Activated T-helper 1 cell treated with Interleukin-2 at 50 U/mL for 16 hours (primary cell): ENCODE measurements around the gene LHFPL3.
"Not testable (repeated sequence)": the region's sequence is repeated elsewhere in the genome, so short reads cannot be mapped to it uniquely, and the experiment has no call there.

ENCODE experiments used
- DNase-seq: peaks from one replicate; pipeline ENCODE4 v3.0.0-alpha.2; 2020; ENCODE audit warnings: low read depth

Gene LHFPL3

DNA sequence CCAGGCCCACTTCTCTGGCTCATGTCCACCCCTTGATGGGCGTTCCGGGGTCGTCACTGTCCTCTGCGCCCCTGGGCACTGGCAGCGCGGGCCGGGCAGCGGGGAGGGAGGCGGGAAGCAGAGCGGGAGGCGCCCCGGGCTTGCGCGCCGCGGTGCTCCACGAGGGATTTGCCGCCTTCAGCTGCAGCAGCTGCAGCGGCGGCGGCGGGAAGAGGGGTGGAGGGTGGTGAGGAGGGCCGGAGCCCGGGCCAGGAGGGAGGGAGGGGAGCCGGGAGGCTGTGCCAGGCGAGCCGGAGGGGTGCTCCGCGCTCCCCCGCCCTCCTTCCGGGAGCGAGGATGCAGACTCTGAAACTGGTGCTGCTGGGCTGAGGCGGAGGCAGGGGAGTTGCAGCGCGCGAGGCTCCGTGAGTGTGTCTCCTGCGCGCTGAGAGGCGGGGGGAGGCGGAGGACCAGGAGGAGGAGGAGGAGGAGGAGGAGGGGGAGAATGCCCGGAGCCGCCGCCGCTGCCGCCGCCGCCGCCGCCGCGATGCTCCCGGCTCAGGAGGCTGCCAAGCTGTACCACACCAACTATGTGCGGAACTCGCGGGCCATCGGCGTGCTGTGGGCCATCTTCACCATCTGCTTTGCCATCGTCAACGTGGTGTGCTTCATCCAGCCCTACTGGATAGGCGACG lies at the start of gene LHFPL3:
Gene LHFPL3, plus strand, starts transcription at position 308 of the 674 bp plus-strand sequence.
- DNase-seq = no peak

DNA sequence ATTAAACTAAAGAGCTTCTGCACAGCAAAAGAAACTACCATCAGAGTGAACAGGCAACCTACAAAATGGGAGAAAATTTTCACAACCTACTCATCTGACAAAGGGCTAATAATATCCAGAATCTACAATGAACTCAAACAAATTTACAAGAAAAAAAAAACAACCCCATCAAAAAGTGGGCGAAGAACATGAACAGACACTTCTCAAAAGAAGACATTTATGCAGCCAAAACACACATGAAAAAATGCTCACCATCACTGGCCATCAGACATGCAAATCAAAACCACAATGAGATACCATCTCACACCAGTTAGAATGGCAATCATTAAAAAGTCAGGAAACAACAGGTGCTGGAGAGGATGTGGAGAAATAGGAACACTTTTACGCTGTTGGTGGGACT lies 46.7 kb upstream of the LHFPL3 start:
- not testable (repeated sequence) for DNase-seq

DNA sequence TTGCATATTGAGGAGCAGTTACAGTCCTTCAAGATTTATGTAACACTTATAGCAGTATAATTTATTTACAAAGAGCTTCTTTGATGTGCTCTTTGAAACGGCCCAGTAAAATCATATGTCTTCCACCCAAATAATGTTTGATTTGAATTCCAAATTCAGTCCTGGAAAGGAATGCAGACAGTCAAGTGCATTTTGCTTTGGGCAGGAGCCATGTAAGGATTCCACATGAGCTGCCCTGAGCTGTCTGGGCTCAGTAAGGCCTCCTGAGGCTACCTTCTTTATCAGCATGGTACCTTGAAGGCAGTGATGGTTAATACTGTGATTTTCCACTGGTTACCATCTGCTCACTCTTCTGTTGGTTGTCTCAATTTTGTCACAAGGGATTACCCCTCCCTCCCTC lies 41.6 kb upstream of the LHFPL3 start:
- no peak for DNase-seq

- DNase-seq = no peak
Measured at GRCh38 chr7:104288137-104288536, 40.3 kb upstream of the LHFPL3 start.

DNA sequence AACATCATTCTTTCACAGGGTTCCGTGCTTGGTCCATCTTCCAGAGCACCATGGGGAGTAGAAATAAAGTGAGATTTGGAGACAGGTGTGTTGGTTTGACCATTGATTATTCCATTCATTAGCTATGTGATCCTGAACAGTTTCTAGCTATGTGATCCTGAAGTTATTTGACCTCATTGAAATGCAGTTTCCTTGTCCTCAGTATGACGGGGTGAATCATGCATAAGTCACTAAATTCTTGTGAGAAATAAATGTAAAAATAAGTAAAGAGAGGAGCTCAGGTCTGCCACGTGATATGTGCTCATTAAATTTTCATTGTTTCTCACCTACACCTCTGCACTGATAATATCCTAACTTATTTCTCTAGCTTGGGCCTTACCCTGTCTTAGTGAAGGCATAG lies 34.1 kb upstream of the LHFPL3 start:
- no peak for DNase-seq

DNA sequence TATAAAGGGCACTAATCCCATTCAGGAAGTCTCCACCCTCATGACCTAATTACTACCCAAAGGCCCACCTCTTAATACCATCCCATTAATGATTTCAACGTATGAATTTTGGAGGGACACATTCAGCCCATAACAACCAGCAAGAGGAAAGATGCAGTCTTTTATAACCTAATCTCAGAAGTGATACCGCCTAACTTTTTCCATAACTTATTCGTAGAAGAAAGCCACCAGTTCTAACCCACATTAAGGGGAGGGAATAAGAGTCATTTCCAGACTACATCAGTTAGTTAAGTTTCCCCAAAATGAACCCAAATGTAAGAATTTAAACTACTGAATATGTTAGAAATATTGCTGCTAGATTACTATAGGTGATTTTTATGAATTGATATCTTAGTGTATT lies 32.1 kb upstream of the LHFPL3 start:
- DNase-seq = no peak

DNA sequence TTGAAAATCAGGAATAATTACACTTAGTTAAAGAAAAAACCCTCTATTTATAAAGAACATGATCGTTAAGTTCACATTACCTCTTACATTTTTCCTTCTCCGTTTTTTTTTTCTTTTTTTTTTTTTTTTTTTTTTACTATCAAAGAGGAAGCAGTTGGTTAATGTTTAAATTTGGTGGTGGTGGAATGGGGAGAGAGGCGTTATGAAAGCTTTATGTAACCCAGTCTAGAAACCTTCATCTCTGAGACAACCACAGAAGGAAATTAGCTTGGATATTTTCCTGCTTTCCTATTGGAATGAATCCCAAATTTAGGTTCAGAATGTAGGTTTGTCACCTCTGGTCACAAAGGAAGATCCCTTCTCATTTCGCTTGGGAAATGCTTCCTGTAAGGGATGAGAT lies 31.5 kb upstream of the LHFPL3 start:
- no peak for DNase-seq

GRCh38 chr7:104299323-104299722 lies 29.1 kb upstream of the LHFPL3 start:
- no peak for DNase-seq

DNA sequence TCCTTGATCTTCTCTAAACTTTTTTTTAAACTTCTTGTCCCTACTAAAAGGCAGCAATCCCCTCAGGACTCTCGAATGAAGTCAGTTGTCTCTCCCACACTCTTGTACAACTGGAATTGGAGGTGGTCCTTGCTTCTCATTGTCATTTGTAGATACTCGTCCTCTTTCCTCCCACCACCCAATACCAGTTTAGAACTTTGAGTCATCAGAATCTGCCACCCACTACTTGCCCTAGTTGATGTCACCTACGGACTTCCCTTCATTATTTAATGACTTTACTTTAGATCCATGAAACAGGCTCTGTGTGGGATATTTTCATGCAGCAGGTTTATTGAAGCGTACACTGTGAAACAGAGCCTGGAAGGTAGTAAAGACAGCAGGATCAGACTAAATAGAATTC lies 28.6 kb upstream of the LHFPL3 start:
- DNase-seq = no peak

DNA sequence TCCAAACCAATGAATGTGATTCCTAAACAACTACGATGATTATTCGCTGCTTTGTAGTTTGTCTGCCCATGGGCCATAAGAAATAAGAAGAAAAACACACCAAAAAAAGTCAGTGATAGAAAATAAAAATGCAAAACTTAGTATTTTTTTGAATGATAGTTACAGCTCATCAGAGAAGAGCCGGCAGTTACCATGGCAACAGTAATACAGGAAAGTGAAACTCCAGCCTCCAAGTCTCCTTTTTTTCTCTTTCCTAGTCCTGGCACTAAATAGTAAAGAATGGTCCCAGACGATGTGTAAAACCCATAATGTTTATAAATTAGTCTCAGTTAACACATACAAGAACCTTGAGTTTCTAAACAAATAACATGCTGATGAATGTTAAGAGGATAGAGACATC lies 21.6 kb upstream of the LHFPL3 start:
- no peak for DNase-seq

GRCh38 chr7:104317948-104318629 lies 10.3 kb upstream of the LHFPL3 start:
- no peak for DNase-seq

DNA sequence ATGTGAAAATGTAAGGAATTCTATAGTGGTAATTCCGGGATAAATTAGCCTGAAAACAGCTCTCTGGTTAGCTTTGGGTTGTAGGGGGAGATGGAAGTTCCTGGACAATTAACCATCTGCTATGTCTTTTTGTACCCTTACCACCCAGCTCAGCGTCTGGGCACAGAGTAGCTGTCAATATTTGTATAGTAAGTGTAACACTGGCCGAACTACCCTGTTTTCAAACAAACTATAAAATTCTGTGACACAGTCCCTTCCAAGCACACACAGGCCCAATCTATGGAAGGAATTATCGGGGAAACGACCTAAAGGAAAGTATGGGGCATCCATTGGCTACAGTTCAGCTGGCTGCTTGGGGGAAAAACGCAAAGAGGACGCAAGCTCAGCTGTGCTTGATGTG lies 869 bp upstream of the LHFPL3 start:
- no peak for DNase-seq

- no peak for DNase-seq
Measured at GRCh38 chr7:104327938-104328295, 486 bp upstream of the LHFPL3 start.

- DNase-seq = no peak
Measured at GRCh38 chr7:104328970-104329825, 795 bp downstream of the LHFPL3 start.

DNA sequence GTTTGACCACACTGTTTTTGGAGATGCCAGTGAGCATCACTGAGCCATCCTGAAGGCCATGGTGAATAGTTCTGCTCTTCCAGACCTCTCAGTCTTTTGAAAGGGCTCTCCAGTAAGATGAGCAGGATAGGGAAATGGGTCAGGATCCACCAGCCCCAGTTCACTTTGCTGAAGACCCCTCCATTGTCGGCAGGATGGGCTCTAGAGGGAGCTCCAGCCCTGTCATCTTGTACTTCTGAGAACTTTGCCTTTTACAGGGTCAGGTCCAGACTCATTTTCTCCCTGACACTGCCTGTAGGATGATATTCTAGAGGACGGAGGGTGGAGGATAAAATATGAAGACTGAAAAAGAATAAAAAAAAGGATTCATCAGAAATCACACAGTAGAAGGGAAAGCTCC lies 13.1 kb downstream of the LHFPL3 start:
- DNase-seq = no peak

DNA sequence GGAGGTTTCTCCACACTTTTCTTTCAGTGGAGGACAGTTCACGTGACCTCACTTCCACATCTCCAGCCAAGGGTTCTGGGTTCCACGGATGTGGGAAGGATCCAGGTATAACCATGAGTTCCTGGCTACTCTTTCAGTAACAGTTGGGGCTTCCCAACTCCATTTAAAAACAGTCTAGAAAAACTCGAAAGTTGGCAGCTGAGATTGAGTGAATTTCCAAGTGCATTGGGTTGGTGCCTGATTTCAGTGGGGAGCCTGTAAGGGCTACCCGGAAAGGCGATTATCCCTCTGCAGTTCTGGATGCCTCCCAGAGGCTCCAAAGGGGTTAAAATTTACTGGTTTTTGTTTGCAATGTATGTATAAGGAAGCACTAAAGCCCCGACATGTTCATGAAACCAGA lies 24.3 kb downstream of the LHFPL3 start:
- DNase-seq = no peak

DNA sequence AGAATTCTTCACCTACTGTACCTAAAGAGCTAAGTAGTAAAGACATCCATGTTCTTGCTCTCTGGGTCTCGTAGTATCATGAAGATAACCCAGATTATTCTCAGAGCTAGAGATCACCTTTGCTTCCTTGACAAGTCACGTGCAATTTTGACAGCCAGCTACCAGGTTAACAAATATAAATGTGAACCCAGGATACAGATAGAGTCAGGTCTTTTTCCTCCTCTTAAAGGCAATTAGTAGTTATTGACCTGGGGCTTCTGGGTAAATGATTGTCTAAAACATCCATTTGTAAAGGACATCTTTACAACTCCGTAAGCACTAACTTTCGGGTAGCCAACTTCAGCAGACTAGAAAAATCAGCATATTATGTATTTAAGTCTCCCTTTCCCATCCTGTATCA lies 28.8 kb downstream of the LHFPL3 start:
- no peak for DNase-seq

DNA sequence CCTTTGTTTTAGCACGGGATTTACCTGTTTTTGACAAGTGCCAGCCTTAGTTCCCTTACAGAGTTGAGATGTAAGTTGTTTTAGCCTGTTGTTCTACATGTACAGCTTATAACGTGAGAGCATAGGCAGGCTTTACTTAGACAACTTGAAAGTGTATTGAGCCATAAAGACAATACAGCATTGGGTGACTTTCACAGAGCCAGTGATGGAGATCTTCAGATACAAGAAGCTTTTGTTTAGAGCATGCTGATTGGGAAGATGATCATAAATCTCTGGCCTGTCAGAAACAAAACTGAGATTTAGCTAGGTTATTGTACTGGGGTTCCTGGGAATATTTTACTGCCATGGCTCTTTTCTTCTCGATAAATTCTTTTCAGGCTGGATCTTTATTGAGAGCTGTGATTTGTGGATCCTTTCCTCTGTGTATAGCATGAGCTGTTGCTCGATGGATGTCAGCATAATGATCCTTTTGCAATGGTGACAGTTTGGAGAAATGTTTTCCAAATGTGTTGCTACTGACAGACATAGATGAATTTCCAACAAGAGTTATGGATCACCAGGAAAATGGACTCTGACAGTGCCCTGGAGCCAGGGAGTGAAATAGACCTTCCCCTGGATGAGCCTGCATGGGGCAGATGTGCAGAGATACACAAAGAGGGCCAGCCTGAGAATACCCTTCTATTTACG lies 30.2 kb downstream of the LHFPL3 start:
- DNase-seq = no peak

GRCh38 chr7:104362756-104363155 lies 34.4 kb downstream of the LHFPL3 start:
- no peak for DNase-seq

GRCh38 chr7:104363355-104363754 lies 35.0 kb downstream of the LHFPL3 start:
- DNase-seq = no peak

- no peak for DNase-seq
Measured at GRCh38 chr7:104366390-104366789, 38.0 kb downstream of the LHFPL3 start.

DNA sequence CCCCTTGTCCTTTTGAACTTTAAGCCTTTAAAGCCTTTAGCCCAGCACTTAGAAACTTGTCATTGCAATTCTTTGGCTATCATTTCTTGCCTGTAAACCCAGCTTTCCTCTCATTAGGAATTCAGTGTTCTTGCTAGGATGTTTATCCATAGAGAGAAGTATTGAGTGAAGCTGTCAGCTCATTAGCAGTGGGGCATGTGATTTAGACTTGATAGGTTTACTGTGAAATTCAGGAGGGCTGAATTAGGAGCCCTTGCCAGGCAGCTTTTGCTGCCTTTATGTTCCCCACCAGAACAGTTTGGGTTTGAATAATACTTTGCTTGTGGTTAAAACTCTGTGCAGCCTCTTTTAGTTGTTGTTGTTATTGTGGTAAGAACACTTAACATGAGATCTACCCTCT lies 39.5 kb downstream of the LHFPL3 start:
- no peak for DNase-seq
